ENCODE measurements around the gene AADACL2.

- no peak for TF ChIP-seq POLR2A (IDR thresholded peaks at IDR 0.05; ENCODE audit: low read length)
- no peak for TF ChIP-seq GATA1 (IDR thresholded peaks at IDR 0.05; ENCODE audit: low read depth, low read length)
Measured at GRCh38 chr3:151768393-151768930, 34.7 kb downstream of the AADACL2 start.

All from erythroblast (primary cell).